IMR-90 (cell line): ENCODE measurements around the gene TRPC6.

Source experiments
- CTCF ChIP-seq: conservative IDR thresholded peaks from 2 replicates; pipeline ENCODE4 v1.5.1; 2012; ENCODE audit warnings: mild to moderate bottlenecking, low read depth, low read length, improper control_type of control experiment
- RAD21 ChIP-seq: IDR thresholded peaks from 2 replicates; pipeline ENCODE4 v1.6.1; 2012; ENCODE audit warnings: low read length, improper control_type of control experiment
- SMC3 ChIP-seq: fragments of 150-350 bp; IDR thresholded peaks from 2 replicates; pipeline ENCODE4 v1.6.1; 2016; ENCODE audit warnings: low read depth, mild to moderate bottlenecking, antibody characterized with exemption, low read length, moderate library complexity

GRCh38 chr11:101434026-101434643 is 149.7 kb downstream of the TRPC6 start:
- TF ChIP-seq CTCF (no peak), RAD21 (no peak), SMC3 (no peak)
